Bronchial epithelial cell (primary cell): ENCODE data around the gene SKI. TPM values are rescaled to one million over a fixed set of nuclear protein-coding genes. Genes with fewer than 3 reads are reported as not detected.
"Not testable (repeated sequence)": the region's sequence is repeated elsewhere in the genome, so short reads cannot be mapped to it uniquely, and the experiment has no call there.

ENCODE experiments used
- DNase-seq: peaks from one replicate; pipeline ENCODE4 v3.0.0-alpha.2; 2010; ENCODE audit warnings: low read depth
- FAIRE-seq: peaks from 2 replicates; lab custom pipeline; 2011; peaks lifted over from hg19 to GRCh38; lab: Jason Lieb, UNC
- H3K27me3 ChIP-seq: 2 replicates; pipeline ENCODE4 v1.5.1; 2011; ENCODE audit warnings: low read length; ENCODE audit not compliant: control insufficient read depth, insufficient read depth
- H3K36me3 ChIP-seq: 2 replicates; pipeline ENCODE4 v1.5.1; 2011; ENCODE audit warnings: low read length; ENCODE audit not compliant: control insufficient read depth, insufficient read depth
- H3K4me3 ChIP-seq: 2 replicates; pipeline ENCODE4 v1.5.1; 2011; ENCODE audit warnings: mild to moderate bottlenecking, low read depth, low read length, control low read depth
- total RNA-seq: library from RNA; depleted of rRNA; stranded (reverse); fragments of >200 nt; gene quantifications from 2 replicates; pipeline ENCODE4 v1.2.1, GENCODE V29; 2014
- TF ChIP-seq, protein P1 (sequence below): IDR thresholded peaks from 2 replicates; pipeline ENCODE4 v1.5.1; 2011; ENCODE audit warnings: mild to moderate bottlenecking, moderate library complexity, low read length, control low read depth, inconsistent platforms; ENCODE audit not compliant: insufficient read depth, severe bottlenecking

Gene SKI
- total RNA-seq, 1 donor from 2014 or later, result 8.4 TPM

DNA sequence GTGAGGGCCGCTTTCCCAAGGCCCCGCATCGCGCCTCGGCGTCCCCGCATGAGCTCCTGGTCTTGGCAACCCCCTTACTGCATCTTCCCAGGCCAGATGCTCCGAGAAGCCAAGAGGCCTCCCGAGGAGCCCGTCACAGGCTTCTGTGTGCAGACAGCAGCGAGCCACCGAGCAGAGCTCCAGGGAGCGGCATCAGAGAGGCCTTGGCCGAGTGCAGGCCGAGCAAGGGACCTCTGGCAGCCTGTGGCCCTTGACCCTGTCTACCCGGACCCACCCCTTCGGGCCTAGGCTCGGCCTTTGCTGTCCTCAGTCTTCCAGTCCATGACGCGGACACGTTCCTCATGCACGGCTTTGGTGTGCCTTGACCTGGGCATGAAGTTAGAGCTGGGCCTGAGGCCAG lies 99.7 kb downstream of the SKI start:
- FAIRE-seq (no peak), DNase-seq (no peak)
- peaks cover 4% of the 10 kb centered on the region for H3K27me3 ChIP-seq
- H3K4me3 ChIP-seq, result no peak overlapping the region
- no peaks in the 10 kb centered on the region for H3K36me3 ChIP-seq
- TF ChIP-seq, protein P1, sequence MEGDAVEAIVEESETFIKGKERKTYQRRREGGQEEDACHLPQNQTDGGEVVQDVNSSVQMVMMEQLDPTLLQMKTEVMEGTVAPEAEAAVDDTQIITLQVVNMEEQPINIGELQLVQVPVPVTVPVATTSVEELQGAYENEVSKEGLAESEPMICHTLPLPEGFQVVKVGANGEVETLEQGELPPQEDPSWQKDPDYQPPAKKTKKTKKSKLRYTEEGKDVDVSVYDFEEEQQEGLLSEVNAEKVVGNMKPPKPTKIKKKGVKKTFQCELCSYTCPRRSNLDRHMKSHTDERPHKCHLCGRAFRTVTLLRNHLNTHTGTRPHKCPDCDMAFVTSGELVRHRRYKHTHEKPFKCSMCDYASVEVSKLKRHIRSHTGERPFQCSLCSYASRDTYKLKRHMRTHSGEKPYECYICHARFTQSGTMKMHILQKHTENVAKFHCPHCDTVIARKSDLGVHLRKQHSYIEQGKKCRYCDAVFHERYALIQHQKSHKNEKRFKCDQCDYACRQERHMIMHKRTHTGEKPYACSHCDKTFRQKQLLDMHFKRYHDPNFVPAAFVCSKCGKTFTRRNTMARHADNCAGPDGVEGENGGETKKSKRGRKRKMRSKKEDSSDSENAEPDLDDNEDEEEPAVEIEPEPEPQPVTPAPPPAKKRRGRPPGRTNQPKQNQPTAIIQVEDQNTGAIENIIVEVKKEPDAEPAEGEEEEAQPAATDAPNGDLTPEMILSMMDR, result no peak

- H3K27me3 ChIP-seq, result peaks cover 4% of the 10 kb centered on the region
- FAIRE-seq, result no peak
Measured at GRCh38 chr1:2328676-2329455, 100.7 kb downstream of the SKI start.

GRCh38 chr1:2330035-2330434 lies 101.9 kb downstream of the SKI start:
- H3K27me3 ChIP-seq, result peaks cover 2% of the 10 kb centered on the region
- FAIRE-seq, result no peak
- DNase-seq, result no peak

More at GRCh38 chr1:2328676-2329455, 100.7 kb downstream of the SKI start:
- Histone ChIP-seq H3K36me3 (no peaks in the 10 kb centered on the region), H3K4me3 (no peak overlapping the region)
- TF ChIP-seq, protein P1, result no peak
- DNase-seq, result no peak

DNA sequence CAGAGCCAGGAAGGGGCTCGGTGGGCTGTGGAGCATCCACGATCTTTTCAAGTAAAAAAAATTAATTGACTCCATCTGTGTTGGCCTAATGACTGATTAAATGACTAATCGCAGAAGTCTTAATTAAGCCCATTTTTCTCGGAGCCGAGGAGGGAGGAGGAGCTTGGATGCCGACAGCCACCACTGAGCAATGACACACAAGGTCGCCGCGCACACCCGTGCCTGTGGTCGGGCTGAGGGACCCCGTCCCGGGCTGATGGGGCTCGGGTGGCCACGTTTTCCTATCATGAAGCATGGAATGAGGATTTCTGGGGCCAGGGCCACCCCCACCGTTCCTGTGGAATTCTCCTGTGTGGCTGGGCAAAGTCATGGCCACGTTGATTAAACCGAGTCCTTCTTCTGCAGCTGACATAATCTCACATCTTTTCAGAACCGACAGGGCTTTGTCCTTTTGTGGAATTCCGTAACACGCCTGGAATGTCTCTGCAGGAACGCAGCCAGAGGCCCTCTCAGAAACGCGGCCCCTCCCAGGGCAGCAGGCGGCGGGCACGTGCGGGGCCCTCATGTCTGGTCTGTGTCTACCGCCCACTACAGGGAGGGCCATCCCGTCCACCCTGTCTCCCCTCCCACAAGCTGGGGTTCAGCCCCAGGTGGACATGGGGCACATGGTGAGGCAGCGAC lies 102.5 kb downstream of the SKI start:
- TF ChIP-seq, protein P1, result no peak
- peaks cover 2% of the 10 kb centered on the region for H3K27me3 ChIP-seq
- FAIRE-seq (no peak), DNase-seq (peak; percentile 17)
- H3K36me3 ChIP-seq, result no peaks in the 10 kb centered on the region
- no peak overlapping the region for H3K4me3 ChIP-seq

More at GRCh38 chr1:2330035-2330434, 101.9 kb downstream of the SKI start:
- H3K36me3 ChIP-seq, result no peaks in the 10 kb centered on the region
- TF ChIP-seq, protein P1, result no peak
- no peak overlapping the region for H3K4me3 ChIP-seq

DNA sequence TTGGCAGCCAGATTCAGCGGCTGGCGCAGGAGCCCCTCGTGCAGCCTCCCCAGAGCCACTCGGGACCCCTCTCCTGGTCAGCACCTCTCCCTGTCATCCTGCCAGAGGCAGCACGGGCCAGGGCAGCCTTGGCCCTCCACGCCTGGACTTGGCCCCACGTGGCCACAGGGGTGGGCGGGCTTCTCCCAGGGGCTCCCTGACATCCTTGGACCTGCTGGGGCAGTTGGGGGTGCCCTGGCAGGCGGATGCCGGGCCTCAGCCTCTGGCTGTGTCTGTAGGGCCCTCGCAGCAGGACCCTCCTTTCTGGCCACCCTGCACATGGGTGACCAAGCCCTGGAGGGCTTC lies 103.1 kb downstream of the SKI start:
- Histone ChIP-seq H3K4me3 (no peak overlapping the region), H3K36me3 (no peaks in the 10 kb centered on the region), H3K27me3 (peaks cover 2% of the 10 kb centered on the region)
- TF ChIP-seq, protein P1, result no peak
- DNase-seq (no peak), FAIRE-seq (no peak)

GRCh38 chr1:2331580-2331979 lies 103.5 kb downstream of the SKI start:
- not testable (repeated sequence) for DNase-seq, H3K4me3 ChIP-seq, H3K36me3 ChIP-seq, FAIRE-seq, H3K27me3 ChIP-seq
